Right lobe of liver (tissue), 4 donors: Measurements from ENCODE around the gene EIF2B2.

Source experiments
- CTCF ChIP-seq, 4 donors: fragments of 200-600 bp in 3 of 4; fragments of 450-650 bp in 1 of 4; IDR thresholded peaks; one replicate each; pipeline versions ENCODE4 v1.5.1 to v1.8.0; 2016 to 2022; ENCODE audit warnings: antibody characterized with exemption in 4 of 4, mild to moderate bottlenecking in 2 of 4
- POLR2A ChIP-seq: fragments of 450-650 bp; IDR thresholded peaks from one replicate; pipeline ENCODE4 v1.6.1; 2017; ENCODE audit warnings: antibody characterized with exemption, mild to moderate bottlenecking
- donor health status: DM: no; HTN: no; CAD: no.
- donor health status: DM: no; HTN: no; CAD: no.
- donor health status: DM: no; HTN: yes; CAD: no.

GRCh38 chr14:75025082-75025481 is 22.4 kb downstream of the EIF2B2 start:
- TF ChIP-seq CTCF (IDR thresholded peaks at IDR 0.05) = no peak
- TF ChIP-seq POLR2A = no peak
